Spinal cord (tissue), 4 donors: Measurements from ENCODE around the gene GABRG2. TPM values are rescaled to one million over a fixed set of nuclear protein-coding genes. Genes with fewer than 3 reads are reported as not detected.

ENCODE experiments used
- polyA plus RNA-seq, 2 donors: library from polyadenylated mRNA; unstranded; fragments of 120-200 nt; gene quantifications; one replicate each; pipeline ENCODE4 v1.2.1, GENCODE V29; 2013; ENCODE audit not compliant: insufficient read length in 2 of 2
- total RNA-seq, 2 donors: library from RNA; depleted of rRNA in 1 of 2; stranded (reverse); fragments of 120-200 nt in 1 of 2; fragments of >200 nt in 1 of 2; gene quantifications; one replicate each; pipeline versions ENCODE4 v1.2.3 to v1.2.4, GENCODE V29; 2013 to 2014

The GABRG2 gene
- total and polyA plus RNA-seq, 4 donors = 11.2 to 77.7 (median 54.8) TPM

Other genes with a start within 250 kb of the GABRG2 start
- gene GABRA1, start 219.7 kb upstream of the GABRG2 start, total RNA-seq = 10 to 100 TPM in 1 of 2 donors, 1 to 10 TPM in 1; 5.5 to 25.3 TPM
- 10 to 100 TPM in 1 of 2 donors, 1 to 10 TPM in 1; 8.7 to 12.9 TPM for gene GABRA1, start 219.7 kb upstream of the GABRG2 start, polyA plus RNA-seq